K562 (cell line): ENCODE measurements around the gene ZPR1. TPM values are rescaled to one million over a fixed set of nuclear protein-coding genes. Genes with fewer than 3 reads are reported as not detected.

ENCODE experiments used
- CHD7 ChIP-seq: fragments of 200-600 bp; sonication (generic); IDR thresholded peaks from one replicate; pipeline ENCODE4 v1.6.1; 2012; ENCODE audit warnings: mild to moderate bottlenecking, low read depth, low read length, inconsistent platforms
- polyA plus RNA-seq, 8 experiments: library from polyadenylated mRNA; depleted of rRNA in 4 of 8; stranded (reverse) in 5 of 8; unstranded in 3 of 8; fragments of >200 nt; fragmentation: Nextera tagmentation in 2 of 8; fragmentation: Illumina TruSeq in 1 of 8; extraction: Ambion mirVana in 2 of 8; extraction: Trizol in 1 of 8; gene quantifications; 2 replicates each; pipeline versions ENCODE4 v1.2.1 to v1.2.3, GENCODE V29; 2011 to 2014; ENCODE audit warnings: inconsistent platforms in 1 of 8, missing spikeins in 1 of 8
- total RNA-seq, 7 experiments: library from RNA; depleted of rRNA in 6 of 7; stranded (reverse); fragments of >200 nt in 6 of 7; fragmentation: Illumina TruSeq in 2 of 7; extraction: Trizol in 2 of 7; gene quantifications; 2 replicates each; pipeline versions ENCODE4 v1.2.1 to v1.2.3, GENCODE V29; 2011 to 2021; ENCODE audit warnings: low replicate concordance in 1 of 7

ZPR1 gene
- total and polyA plus RNA-seq, 9 of the 15 experiments (the other 6 are each of a cell fraction or from before 2014, with no cell fraction given), result 13.0 to 120 (median 83.8) TPM

- no peak for TF ChIP-seq CHD7
Measured at GRCh38 chr11:116808262-116809175, 20.7 kb upstream of the ZPR1 start (continued).
